LNCaP clone FGC (cell line): ENCODE data around the gene SLC25A39.

Experiments
- DNase-seq: peaks from one replicate; pipeline ENCODE4 v3.0.0-alpha.2; 2011; ENCODE audit warnings: low read depth
- H3K4me3 ChIP-seq: 2 replicates; pipeline ENCODE4 v1.5.1; 2011; ENCODE audit warnings: mild to moderate bottlenecking, low read depth, low read length, control low read depth
- TF ChIP-seq, protein P1 (sequence below): IDR thresholded peaks from 2 replicates; pipeline ENCODE4 v1.5.1; 2012; ENCODE audit warnings: mild to moderate bottlenecking; ENCODE audit not compliant: control insufficient read depth, insufficient read depth; ENCODE audit errors: extremely low read depth

The SLC25A39 gene

DNA sequence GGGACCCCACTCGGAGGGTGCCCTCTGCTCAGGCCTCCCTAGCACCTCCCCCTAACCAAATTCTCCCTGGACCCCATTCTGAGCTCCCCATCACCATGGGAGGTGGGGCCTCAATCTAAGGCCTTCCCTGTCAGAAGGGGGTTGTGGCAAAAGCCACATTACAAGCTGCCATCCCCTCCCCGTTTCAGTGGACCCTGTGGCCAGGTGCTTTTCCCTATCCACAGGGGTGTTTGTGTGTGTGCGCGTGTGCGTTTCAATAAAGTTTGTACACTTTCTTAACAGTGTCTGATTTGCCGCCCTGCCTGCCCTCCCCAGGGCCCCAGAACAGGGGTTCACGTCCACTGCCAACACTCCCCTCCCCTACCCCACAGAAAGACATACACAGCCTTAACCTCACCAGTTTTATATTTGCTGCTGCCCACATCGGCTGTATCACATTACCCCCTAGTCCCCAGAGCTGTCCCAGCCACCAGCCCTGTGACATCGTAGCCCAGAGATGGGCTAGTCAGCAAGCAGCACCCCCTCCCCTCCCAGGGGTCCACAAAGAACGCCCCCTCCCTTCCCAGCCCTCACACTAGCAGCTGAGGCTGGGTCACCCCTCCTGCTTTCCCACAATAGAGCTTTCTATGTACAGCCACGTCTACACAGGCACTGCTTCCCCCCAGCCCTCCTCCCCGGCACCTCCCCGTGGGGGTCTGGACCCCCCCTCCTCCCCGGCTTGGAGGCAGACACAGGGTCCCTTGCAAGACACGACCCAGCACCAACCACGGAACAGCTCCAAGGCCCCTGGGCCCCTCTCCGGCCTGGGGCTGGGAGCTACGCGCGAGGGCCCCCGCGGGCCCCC, 28.4 kb upstream of the SLC25A39 start:
- TF ChIP-seq, protein P1, sequence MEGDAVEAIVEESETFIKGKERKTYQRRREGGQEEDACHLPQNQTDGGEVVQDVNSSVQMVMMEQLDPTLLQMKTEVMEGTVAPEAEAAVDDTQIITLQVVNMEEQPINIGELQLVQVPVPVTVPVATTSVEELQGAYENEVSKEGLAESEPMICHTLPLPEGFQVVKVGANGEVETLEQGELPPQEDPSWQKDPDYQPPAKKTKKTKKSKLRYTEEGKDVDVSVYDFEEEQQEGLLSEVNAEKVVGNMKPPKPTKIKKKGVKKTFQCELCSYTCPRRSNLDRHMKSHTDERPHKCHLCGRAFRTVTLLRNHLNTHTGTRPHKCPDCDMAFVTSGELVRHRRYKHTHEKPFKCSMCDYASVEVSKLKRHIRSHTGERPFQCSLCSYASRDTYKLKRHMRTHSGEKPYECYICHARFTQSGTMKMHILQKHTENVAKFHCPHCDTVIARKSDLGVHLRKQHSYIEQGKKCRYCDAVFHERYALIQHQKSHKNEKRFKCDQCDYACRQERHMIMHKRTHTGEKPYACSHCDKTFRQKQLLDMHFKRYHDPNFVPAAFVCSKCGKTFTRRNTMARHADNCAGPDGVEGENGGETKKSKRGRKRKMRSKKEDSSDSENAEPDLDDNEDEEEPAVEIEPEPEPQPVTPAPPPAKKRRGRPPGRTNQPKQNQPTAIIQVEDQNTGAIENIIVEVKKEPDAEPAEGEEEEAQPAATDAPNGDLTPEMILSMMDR = no peak
- no peak overlapping the region for H3K4me3 ChIP-seq
- no peak for DNase-seq

DNA sequence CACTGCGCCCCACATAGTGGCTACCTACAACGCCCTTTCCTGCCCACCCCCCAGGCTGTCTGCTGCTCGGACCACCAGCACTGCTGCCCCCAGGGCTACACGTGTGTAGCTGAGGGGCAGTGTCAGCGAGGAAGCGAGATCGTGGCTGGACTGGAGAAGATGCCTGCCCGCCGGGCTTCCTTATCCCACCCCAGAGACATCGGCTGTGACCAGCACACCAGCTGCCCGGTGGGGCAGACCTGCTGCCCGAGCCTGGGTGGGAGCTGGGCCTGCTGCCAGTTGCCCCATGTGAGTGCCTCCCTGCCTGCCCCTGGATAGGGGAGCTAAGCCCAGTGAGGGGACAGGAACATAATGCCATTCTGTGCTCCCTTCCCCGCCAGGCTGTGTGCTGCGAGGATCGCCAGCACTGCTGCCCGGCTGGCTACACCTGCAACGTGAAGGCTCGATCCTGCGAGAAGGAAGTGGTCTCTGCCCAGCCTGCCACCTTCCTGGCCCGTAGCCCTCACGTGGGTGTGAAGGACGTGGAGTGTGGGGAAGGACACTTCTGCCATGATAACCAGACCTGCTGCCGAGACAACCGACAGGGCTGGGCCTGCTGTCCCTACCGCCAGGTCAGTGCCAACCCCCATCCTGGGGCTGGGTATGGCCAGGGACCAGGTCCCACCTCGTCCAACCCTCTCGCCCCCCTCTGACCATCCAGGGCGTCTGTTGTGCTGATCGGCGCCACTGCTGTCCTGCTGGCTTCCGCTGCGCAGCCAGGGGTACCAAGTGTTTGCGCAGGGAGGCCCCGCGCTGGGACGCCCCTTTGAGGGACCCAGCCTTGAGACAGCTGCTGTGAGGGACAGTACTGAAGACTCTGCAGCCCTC, 27.6 kb upstream of the SLC25A39 start:
- no peak overlapping the region for H3K4me3 ChIP-seq
- TF ChIP-seq, protein P1 = no peak
- DNase-seq = no peak

DNA sequence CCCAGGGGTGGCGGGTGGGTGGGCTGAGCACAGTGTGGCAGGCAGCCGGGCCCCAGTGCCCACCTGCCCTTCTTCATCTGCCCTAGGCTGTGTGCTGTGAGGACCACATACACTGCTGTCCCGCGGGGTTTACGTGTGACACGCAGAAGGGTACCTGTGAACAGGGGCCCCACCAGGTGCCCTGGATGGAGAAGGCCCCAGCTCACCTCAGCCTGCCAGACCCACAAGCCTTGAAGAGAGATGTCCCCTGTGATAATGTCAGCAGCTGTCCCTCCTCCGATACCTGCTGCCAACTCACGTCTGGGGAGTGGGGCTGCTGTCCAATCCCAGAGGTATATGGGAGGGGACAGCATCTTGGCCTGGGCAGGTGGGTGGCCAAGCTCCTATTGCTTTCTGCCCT, 26.8 kb upstream of the SLC25A39 start:
- H3K4me3 ChIP-seq = no peak overlapping the region
- no peak for DNase-seq
- TF ChIP-seq, protein P1 = no peak

DNA sequence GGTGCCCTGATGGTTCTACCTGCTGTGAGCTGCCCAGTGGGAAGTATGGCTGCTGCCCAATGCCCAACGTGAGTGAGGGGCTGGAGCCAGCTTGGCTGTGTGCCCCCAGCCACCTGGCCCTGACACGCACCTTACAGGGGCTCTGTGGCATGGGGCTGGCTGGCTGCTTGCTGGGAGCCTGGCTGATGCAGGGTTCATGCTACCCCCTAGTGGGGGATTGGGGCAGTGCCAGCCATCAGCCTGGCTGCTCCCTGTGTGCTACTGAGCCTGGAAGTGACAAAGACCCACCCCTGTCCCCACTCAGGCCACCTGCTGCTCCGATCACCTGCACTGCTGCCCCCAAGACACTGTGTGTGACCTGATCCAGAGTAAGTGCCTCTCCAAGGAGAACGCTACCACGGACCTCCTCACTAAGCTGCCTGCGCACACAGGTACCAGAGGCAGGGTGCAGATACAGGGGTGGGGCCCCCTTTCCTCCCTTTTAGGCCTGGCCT, 26.2 kb upstream of the SLC25A39 start:
- H3K4me3 ChIP-seq = no peak overlapping the region

DNA sequence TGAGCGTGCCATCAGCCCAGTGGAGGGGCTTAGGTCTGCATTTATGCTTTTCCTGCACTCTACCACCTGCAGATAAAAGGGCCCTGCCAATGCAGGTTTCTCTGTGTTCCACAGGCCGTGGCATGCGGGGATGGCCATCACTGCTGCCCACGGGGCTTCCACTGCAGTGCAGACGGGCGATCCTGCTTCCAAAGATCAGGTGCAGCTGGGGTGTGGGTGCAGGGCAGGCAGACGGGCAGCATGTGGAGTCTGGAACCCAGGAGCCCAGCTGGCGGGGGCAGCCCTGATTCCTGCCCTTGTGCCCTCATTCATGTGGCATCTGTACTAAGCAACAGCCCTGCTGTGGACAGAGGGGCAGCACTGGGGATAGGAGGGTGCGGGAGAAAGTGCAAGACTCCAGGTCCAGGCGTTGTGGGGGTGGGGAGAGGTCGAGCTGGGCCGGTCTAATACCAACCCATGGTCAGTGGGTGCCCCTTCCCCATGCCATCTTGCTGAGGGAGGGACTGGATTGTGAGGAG, 25.0 kb upstream of the SLC25A39 start:
- TF ChIP-seq, protein P1 = no peak
- H3K4me3 ChIP-seq = no peak overlapping the region
- DNase-seq = no peak

More for the DNA sequence above, 26.2 kb upstream of the SLC25A39 start:
- TF ChIP-seq, protein P1 = peak; percentile 47
- no peak for DNase-seq

DNA sequence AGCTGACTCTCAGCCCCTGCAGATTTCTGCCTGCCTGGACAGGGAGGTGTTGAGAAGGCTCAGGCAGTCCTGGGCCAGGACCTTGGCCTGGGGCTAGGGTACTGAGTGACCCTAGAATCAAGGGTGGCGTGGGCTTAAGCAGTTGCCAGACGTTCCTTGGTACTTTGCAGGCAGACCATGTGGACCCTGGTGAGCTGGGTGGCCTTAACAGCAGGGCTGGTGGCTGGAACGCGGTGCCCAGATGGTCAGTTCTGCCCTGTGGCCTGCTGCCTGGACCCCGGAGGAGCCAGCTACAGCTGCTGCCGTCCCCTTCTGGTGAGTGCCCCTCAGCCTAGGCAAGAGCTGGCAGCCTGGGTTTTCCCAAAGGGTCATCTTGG, 24.4 kb upstream of the SLC25A39 start:
- no peak for DNase-seq
- TF ChIP-seq, protein P1 = no peak
- H3K4me3 ChIP-seq = no peak overlapping the region
